Heart right ventricle (tissue), 16 donors: Measurements from ENCODE around the gene RAD50. TPM values are rescaled to one million over a fixed set of nuclear protein-coding genes. Genes with fewer than 3 reads are reported as not detected.
"Not testable (repeated sequence)": the region's sequence is repeated elsewhere in the genome, so short reads cannot be mapped to it uniquely, and the experiment has no call there.

ENCODE experiments used
- ATAC-seq, 8 donors: fragments of 200-7000 bp; cut with Tn5 transposase; one replicate each; pipeline ENCODE4 v1.9.1; 2020; ENCODE audit warnings: mild to moderate bottlenecking in 8 of 8, moderate library complexity in 8 of 8, moderate number of reproducible peaks in 1 of 8
- DNase-seq, 2 donors: peaks; one replicate each; pipeline ENCODE4 v3.0.0-alpha.2; 2020
- H3K27ac ChIP-seq, 10 donors: fragments of 200-600 bp; sonication (generic) in 2 of 10; one replicate each; pipeline versions ENCODE4 v1.5.0 to v1.8.0; 2020 to 2022; ENCODE audit warnings: mild to moderate bottlenecking in 3 of 10
- H3K27me3 ChIP-seq, 7 donors: fragments of 200-600 bp; one replicate each; pipeline ENCODE4 v1.8.0; 2021 to 2022; ENCODE audit warnings: mild to moderate bottlenecking in 2 of 7
- H3K36me3 ChIP-seq, 9 donors: fragments of 200-600 bp; sonication (generic) in 1 of 9; one replicate each; pipeline versions ENCODE4 v1.5.0 to v1.8.0; 2020 to 2022; ENCODE audit warnings: mild to moderate bottlenecking in 2 of 9
- H3K4me1 ChIP-seq, 9 donors: fragments of 200-600 bp; sonication (generic) in 1 of 9; one replicate each; pipeline versions ENCODE4 v1.5.0 to v1.8.0; 2020 to 2022; ENCODE audit warnings: mild to moderate bottlenecking in 4 of 9
- H3K4me3 ChIP-seq, 10 donors: fragments of 200-600 bp; sonication (generic) in 2 of 10; one replicate each; pipeline versions ENCODE4 v1.5.0 to v1.8.0; 2020 to 2022; ENCODE audit warnings: mild to moderate bottlenecking in 7 of 10, moderate library complexity in 2 of 10
- H3K9me3 ChIP-seq, 11 donors: fragments of 200-600 bp in 10 of 11; sonication (generic) in 2 of 11; one replicate each; pipeline versions ENCODE4 v1.5.0 to v1.8.0; 2013 to 2022; ENCODE audit warnings: mild to moderate bottlenecking in 2 of 11, control low read depth in 1 of 11, moderate library complexity in 1 of 11
- WGBS, 2 donors: extraction: QIAGEN DNeasy Blood & Tissue Kit; methylation state at CpG; one replicate each; pipeline ENCODE4 v1.1.7; 2013; ENCODE audit warnings: inconsistent platforms in 1 of 2; 5-methylcytosine and 5-hydroxymethylcytosine counted together
- intact Hi-C, 10 donors: fragments of 100-400 bp; cut with DNase I; formaldehyde crosslinking; loops; one replicate each; pipeline versions ENCODE4 v1.11.1 to v1.14.2; 2022
- polyA plus RNA-seq, 2 donors: library from polyadenylated mRNA; stranded (reverse); fragments of 200-250 nt; gene quantifications; one replicate each; pipeline ENCODE4 v1.2.3, GENCODE V29; 2013
- total RNA-seq, 10 donors: library from RNA; stranded (reverse); fragmentation: NEBNext Ultra II Directional in 3 of 10; extraction: Animal tissue kit (Norgen Biotek cat#: 25700) in 3 of 10; gene quantifications; one replicate each; pipeline versions ENCODE4 v1.2.1 to v1.2.4, GENCODE V29; 2021 to 2023
- TF ChIP-seq, protein P1 (sequence below), 9 donors: fragments of 200-600 bp; sonication (generic) in 2 of 9; IDR thresholded peaks; one replicate each; pipeline versions ENCODE4 v1.5.0 to v1.8.0; 2021 to 2022; ENCODE audit warnings: antibody characterized with exemption in 9 of 9, mild to moderate bottlenecking in 5 of 9, moderate library complexity in 1 of 9
- donor health status: Arrhythmogenic right ventricular cardiomyopathy.
- donor health status: ischemic (EF 13 %, LVEDD 7.1; RV severe dilation, severe dysfunction).
- donor health status: healthy with polysubstance abuse.
- donor health status: DM: no; HTN: yes; CAD: no.
- donor health status: DM: no; HTN: no; CAD: no.
- donor health status: ischemic (EF 25% LVEDD 6.9; RV normal size, moderate dysfunction).
- donor health status: ischemic (EF 25% LVEDD 5.7; RV mildly dilated, moderate dysfunction).
- donor health status: healthy.
- donor health status: DM: yes; HTN: yes; CAD: no.
- donor health status: Ischemic cardiomyopathy.
- donor health status: ischemic (EF 35%, LVEDD 5.7; RV mildly dilated, moderate dysfunction).
- donor health status: nonischemic (EF 11% LVEDD 7.7; RV severe dilation, severe dysfunction).
- donor health status: DM: yes; HTN: yes; CAD: no.
- donor health status: PGD.
- donor health status: ischemic (EF 29% LVEDD 5.4; RV normal size, mild dysfunction).
- donor health status: nonischemic (EF 23%, LVEDD 6.1; RV moderate dilation, normal function).

The RAD50 gene
- total and polyA plus RNA-seq, 12 donors, result 6.8 to 38.5 (median 31.8) TPM

GRCh38 chr5:132622608-132623007 is 65.8 kb downstream of the RAD50 start:
- Histone ChIP-seq H3K27ac (no peak overlapping the region), H3K27me3 (no peaks in the 10 kb centered on the region), H3K36me3 (peaks cover 0 to 78% (median 15%) of the 10 kb centered on the region in 9 donors), H3K9me3 (no peaks in the 10 kb centered on the region), H3K4me1 (no peaks in the 10 kb centered on the region), H3K4me3 (no peak overlapping the region)
- intact Hi-C loops, result no loop called here
- no peak for ATAC-seq
- no peak for DNase-seq
- TF ChIP-seq, protein P1, sequence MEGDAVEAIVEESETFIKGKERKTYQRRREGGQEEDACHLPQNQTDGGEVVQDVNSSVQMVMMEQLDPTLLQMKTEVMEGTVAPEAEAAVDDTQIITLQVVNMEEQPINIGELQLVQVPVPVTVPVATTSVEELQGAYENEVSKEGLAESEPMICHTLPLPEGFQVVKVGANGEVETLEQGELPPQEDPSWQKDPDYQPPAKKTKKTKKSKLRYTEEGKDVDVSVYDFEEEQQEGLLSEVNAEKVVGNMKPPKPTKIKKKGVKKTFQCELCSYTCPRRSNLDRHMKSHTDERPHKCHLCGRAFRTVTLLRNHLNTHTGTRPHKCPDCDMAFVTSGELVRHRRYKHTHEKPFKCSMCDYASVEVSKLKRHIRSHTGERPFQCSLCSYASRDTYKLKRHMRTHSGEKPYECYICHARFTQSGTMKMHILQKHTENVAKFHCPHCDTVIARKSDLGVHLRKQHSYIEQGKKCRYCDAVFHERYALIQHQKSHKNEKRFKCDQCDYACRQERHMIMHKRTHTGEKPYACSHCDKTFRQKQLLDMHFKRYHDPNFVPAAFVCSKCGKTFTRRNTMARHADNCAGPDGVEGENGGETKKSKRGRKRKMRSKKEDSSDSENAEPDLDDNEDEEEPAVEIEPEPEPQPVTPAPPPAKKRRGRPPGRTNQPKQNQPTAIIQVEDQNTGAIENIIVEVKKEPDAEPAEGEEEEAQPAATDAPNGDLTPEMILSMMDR (IDR thresholded peaks at IDR 0.05), result no peak

DNA sequence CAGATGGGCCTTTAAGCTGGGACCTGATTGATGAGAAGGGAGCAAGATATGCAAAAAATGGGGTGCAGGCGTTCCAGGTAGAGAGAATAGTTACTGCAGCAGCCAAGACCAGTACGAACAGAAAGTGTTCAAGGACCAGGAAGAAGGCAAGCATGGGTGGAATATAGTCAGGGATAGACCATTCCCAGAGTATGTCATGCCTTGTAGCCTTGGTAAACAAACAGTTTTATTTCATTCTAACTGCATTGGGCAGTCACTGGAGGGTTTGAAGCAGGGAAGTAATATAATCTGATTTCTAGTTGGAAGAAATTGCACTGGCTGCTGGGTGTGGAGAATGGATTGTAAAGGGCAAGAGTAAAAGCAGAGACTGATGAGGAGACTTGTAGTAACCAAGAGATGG is 70.7 kb downstream of the RAD50 start:
- H3K36me3 ChIP-seq, result peaks cover 0 to 59% (median 6%) of the 10 kb centered on the region in 9 donors
- 97 to 98% methylated on average over 2 of the region's 2 CpGs for WGBS, 2 donors

GRCh38 chr5:132628814-132629213 is 72.0 kb downstream of the RAD50 start:
- Histone ChIP-seq H3K9me3 (no peaks in the 10 kb centered on the region), H3K27me3 (no peaks in the 10 kb centered on the region), H3K4me1 (peaks cover 0 to 7% (median 0%) of the 10 kb centered on the region in 9 donors), H3K36me3 (peaks cover 0 to 56% (median 6%) of the 10 kb centered on the region in 9 donors), H3K27ac (no peak overlapping the region), H3K4me3 (no peak overlapping the region)
- no peak for ATAC-seq
- TF ChIP-seq, protein P1 (IDR thresholded peaks at IDR 0.05), result no peak
- 87 to 96% methylated on average over 2 of the region's 2 CpGs for WGBS, 2 donors
- DNase-seq, result no peak
- intact Hi-C loops, result no loop called here

More for the DNA sequence above, 70.7 kb downstream of the RAD50 start:
- Histone ChIP-seq H3K27me3 (no peaks in the 10 kb centered on the region), H3K9me3 (no peaks in the 10 kb centered on the region), H3K4me3 (no peak overlapping the region), H3K4me1 (peaks cover 0 to 7% (median 0%) of the 10 kb centered on the region in 9 donors), H3K27ac (no peak overlapping the region)
- TF ChIP-seq, protein P1 (IDR thresholded peaks at IDR 0.05), result no peak
- DNase-seq (no peak), ATAC-seq (no peak)
- intact Hi-C loops, result no loop called here

GRCh38 chr5:132629230-132629944 is 72.6 kb downstream of the RAD50 start:
- intact Hi-C loops, result no loop called here
- Histone ChIP-seq H3K36me3 (peaks cover 0 to 58% (median 6%) of the 10 kb centered on the region in 9 donors), H3K4me3 (no peak overlapping the region), H3K27ac (peak overlapping the region in 1 of 10 donors; percentile 50), H3K4me1 (peaks cover 0 to 7% (median 0%) of the 10 kb centered on the region in 9 donors), H3K9me3 (no peaks in the 10 kb centered on the region), H3K27me3 (no peaks in the 10 kb centered on the region)
- TF ChIP-seq, protein P1 (IDR thresholded peaks at IDR 0.05), result no peak
- ATAC-seq, result no peak
- WGBS, 2 donors, result 72 to 76% methylated on average over 5 of the region's 5 CpGs
- no peak for DNase-seq

DNA sequence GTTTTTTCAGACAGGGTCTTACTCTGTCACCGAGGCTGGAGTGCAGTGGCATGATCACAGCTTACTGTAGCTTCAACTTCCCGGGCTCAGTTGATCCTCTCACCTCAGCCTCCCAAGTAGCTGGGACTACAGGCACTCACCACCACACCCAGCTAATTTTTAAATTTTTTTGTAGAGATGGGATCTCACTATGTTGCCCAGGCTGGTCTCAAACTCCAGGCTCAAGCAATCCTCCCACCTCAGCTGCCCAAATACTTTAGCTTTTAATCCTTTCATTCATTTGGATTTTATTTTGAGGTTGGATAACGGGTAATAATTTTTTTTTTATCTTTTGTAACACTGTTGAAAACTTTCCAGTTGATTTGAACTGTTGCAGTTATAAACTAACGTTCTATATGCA is 76.8 kb downstream of the RAD50 start:
- H3K36me3 ChIP-seq, result peaks cover 0 to 67% (median 16%) of the 10 kb centered on the region in 9 donors
- H3K27ac ChIP-seq, ATAC-seq, intact Hi-C loops, H3K27me3 ChIP-seq, DNase-seq, H3K4me1 ChIP-seq, H3K4me3 ChIP-seq, H3K9me3 ChIP-seq: not testable (repeated sequence)
- 98 to 99% methylated on average over 4 of the region's 4 CpGs for WGBS, 2 donors
